Liver (tissue), 9 donors: ENCODE results near the gene VWA7. TPM values are rescaled to one million over a fixed set of nuclear protein-coding genes. Genes with fewer than 3 reads are reported as not detected.
"Not testable (repeated sequence)": the region's sequence is repeated elsewhere in the genome, so short reads cannot be mapped to it uniquely, and the experiment has no call there.

Experiments used
- DNase-seq: peaks from one replicate; pipeline ENCODE4 v3.0.0-alpha.2; 2017; ENCODE audit warnings: low spot score
- H3K27ac ChIP-seq, 2 donors: one replicate each; pipeline ENCODE4 v1.7.0; 2013; ENCODE audit warnings: inconsistent platforms in 2 of 2, low read length in 2 of 2, control low read depth in 1 of 2, low read depth in 1 of 2, mild to moderate bottlenecking in 1 of 2
- H3K27me3 ChIP-seq, 4 donors: one replicate each; pipeline versions ENCODE4 v1.6.1 to v1.7.0; 2013; ENCODE audit warnings: low read length in 3 of 4, inconsistent platforms in 1 of 4, mild to moderate bottlenecking in 1 of 4, moderate library complexity in 1 of 4; ENCODE audit not compliant: control insufficient read depth in 4 of 4, insufficient read depth in 4 of 4
- H3K36me3 ChIP-seq, 4 donors: one replicate each; pipeline versions ENCODE4 v1.6.1 to v1.7.0; 2013; ENCODE audit warnings: low read length in 3 of 4, mild to moderate bottlenecking in 3 of 4, low read depth in 1 of 4, moderate library complexity in 1 of 4; ENCODE audit not compliant: control insufficient read depth in 4 of 4, insufficient read depth in 3 of 4
- H3K4me1 ChIP-seq, 4 donors: one replicate each; pipeline versions ENCODE4 v1.6.1 to v1.7.0; 2013; ENCODE audit warnings: low read length in 3 of 4, mild to moderate bottlenecking in 3 of 4, moderate library complexity in 1 of 4; ENCODE audit not compliant: control insufficient read depth in 4 of 4, insufficient read depth in 4 of 4
- H3K4me3 ChIP-seq, 3 donors: one replicate each; pipeline versions ENCODE4 v1.6.1 to v1.7.0; 2013; ENCODE audit warnings: low read length in 3 of 3, control low read depth in 1 of 3, low read depth in 1 of 3, mild to moderate bottlenecking in 1 of 3
- H3K9ac ChIP-seq, 2 donors: one replicate each; pipeline ENCODE4 v1.7.0; 2013; ENCODE audit warnings: low read length in 2 of 2, mild to moderate bottlenecking in 2 of 2, moderate library complexity in 2 of 2, control low read depth in 1 of 2, low read depth in 1 of 2
- H3K9me3 ChIP-seq, 4 donors: one replicate each; pipeline versions ENCODE4 v1.6.1 to v1.7.0; 2013; ENCODE audit warnings: low read length in 3 of 4; ENCODE audit not compliant: control insufficient read depth in 4 of 4
- ATF3 ChIP-seq: IDR thresholded peaks from 2 replicates; pipeline ENCODE4 v1.6.1; 2016; ENCODE audit warnings: antibody characterized with exemption
- EGR1 ChIP-seq, 2 donors: IDR thresholded peaks; 2 replicates each; pipeline ENCODE4 v1.6.1; 2016 to 2018; ENCODE audit warnings: antibody characterized with exemption in 2 of 2, low read depth in 2 of 2
- GABPA ChIP-seq, 2 donors: IDR thresholded peaks in 1 of 2; conservative IDR thresholded peaks in 1 of 2; 2 replicates each; pipeline ENCODE4 v1.6.1; 2016; ENCODE audit warnings: antibody characterized with exemption in 2 of 2, mild to moderate bottlenecking in 1 of 2, moderate library complexity in 1 of 2
- NR2F2 ChIP-seq: IDR thresholded peaks from 2 replicates; pipeline ENCODE4 v1.6.1; 2016; ENCODE audit warnings: antibody characterized with exemption
- RAD21 ChIP-seq, 2 donors: IDR thresholded peaks; 2 replicates each; pipeline ENCODE4 v1.6.1; 2016; ENCODE audit warnings: antibody characterized with exemption in 2 of 2, mild to moderate bottlenecking in 2 of 2
- REST ChIP-seq: IDR thresholded peaks from 2 replicates; pipeline ENCODE4 v1.6.1; 2016; ENCODE audit warnings: antibody characterized with exemption, mild to moderate bottlenecking
- RXRA ChIP-seq, 2 donors: IDR thresholded peaks; 2 replicates each; pipeline ENCODE4 v1.6.1; 2017 to 2018; ENCODE audit warnings: antibody characterized with exemption in 2 of 2, mild to moderate bottlenecking in 1 of 2
- ZBTB33 ChIP-seq: IDR thresholded peaks from 2 replicates; pipeline ENCODE4 v1.6.1; 2016; ENCODE audit warnings: antibody characterized with exemption
- WGBS: extraction: QIAGEN DNeasy Blood & Tissue Kit; methylation state at CpG from one replicate; pipeline ENCODE4 v1.1.7; 2013; 5-methylcytosine and 5-hydroxymethylcytosine counted together
- polyA plus RNA-seq, 2 donors: library from polyadenylated mRNA; stranded (reverse) in 1 of 2; unstranded in 1 of 2; fragments of 200-250 nt in 1 of 2; fragments of >200 nt in 1 of 2; fragmentation: Nextera tagmentation in 1 of 2; extraction: Ambion mirVana in 1 of 2; gene quantifications; one replicate each; pipeline versions ENCODE4 v1.2.1 to v1.2.3, GENCODE V29; 2013 to 2015
- total RNA-seq, 2 donors: library from RNA; depleted of rRNA; stranded (reverse); fragments of >200 nt; gene quantifications; one replicate each; pipeline ENCODE4 v1.2.3, GENCODE V29; 2014
- TF ChIP-seq, protein P1 (sequence below): fragments of 150-350 bp; IDR thresholded peaks from 2 replicates; pipeline ENCODE4 v1.5.1; 2017; ENCODE audit warnings: improper control_type of control experiment, low read depth, low read length; ENCODE audit not compliant: missing input control
- TF ChIP-seq, protein P2 (sequence below): IDR thresholded peaks from 2 replicates; pipeline ENCODE4 v1.6.1; 2016; ENCODE audit warnings: antibody characterized with exemption
- donor health status: healthy.
- donor health status: healthy.
- donor health status: healthy.
- donor health status: healthy.
- donor health status: healthy.

The VWA7 gene
- total and polyA plus RNA-seq, 4 donors: 0.17 to 2.0 (median 0.92) TPM

- no peak overlapping the region for H3K4me3 ChIP-seq
- no peak for DNase-seq
- H3K4me1 ChIP-seq: peaks cover 2 to 19% (median 7%) of the 10 kb centered on the region in 4 donors
- H3K27ac ChIP-seq: no peak overlapping the region
- WGBS: 75% methylated on average over 4 of the region's 4 CpGs
- TF ChIP-seq, protein P1, sequence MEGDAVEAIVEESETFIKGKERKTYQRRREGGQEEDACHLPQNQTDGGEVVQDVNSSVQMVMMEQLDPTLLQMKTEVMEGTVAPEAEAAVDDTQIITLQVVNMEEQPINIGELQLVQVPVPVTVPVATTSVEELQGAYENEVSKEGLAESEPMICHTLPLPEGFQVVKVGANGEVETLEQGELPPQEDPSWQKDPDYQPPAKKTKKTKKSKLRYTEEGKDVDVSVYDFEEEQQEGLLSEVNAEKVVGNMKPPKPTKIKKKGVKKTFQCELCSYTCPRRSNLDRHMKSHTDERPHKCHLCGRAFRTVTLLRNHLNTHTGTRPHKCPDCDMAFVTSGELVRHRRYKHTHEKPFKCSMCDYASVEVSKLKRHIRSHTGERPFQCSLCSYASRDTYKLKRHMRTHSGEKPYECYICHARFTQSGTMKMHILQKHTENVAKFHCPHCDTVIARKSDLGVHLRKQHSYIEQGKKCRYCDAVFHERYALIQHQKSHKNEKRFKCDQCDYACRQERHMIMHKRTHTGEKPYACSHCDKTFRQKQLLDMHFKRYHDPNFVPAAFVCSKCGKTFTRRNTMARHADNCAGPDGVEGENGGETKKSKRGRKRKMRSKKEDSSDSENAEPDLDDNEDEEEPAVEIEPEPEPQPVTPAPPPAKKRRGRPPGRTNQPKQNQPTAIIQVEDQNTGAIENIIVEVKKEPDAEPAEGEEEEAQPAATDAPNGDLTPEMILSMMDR: no peak
- TF ChIP-seq RAD21 (IDR thresholded peaks at IDR 0.05) (no peak), ATF3 (no peak), ZBTB33 (no peak), REST (no peak), EGR1 (IDR thresholded peaks at IDR 0.05; ENCODE audit: low read depth in 2 of 2) (no peak), NR2F2 (no peak), GABPA (IDR thresholded peaks at IDR 0.05 in 1 of 2, conservative IDR thresholded peaks at IDR 0.05 in 1 of 2) (no peak), RXRA (IDR thresholded peaks at IDR 0.05) (no peak)
- TF ChIP-seq, protein P2, sequence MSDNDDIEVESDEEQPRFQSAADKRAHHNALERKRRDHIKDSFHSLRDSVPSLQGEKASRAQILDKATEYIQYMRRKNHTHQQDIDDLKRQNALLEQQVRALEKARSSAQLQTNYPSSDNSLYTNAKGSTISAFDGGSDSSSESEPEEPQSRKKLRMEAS: no peak
- H3K36me3 ChIP-seq: no peaks in the 10 kb centered on the region
- H3K27me3 ChIP-seq: no peaks in the 10 kb centered on the region
- H3K9ac ChIP-seq: no peak overlapping the region
- H3K9me3 ChIP-seq: no peaks in the 10 kb centered on the region
Measured at GRCh38 chr6:31825553-31825952, 48.4 kb upstream of the VWA7 start.

DNA sequence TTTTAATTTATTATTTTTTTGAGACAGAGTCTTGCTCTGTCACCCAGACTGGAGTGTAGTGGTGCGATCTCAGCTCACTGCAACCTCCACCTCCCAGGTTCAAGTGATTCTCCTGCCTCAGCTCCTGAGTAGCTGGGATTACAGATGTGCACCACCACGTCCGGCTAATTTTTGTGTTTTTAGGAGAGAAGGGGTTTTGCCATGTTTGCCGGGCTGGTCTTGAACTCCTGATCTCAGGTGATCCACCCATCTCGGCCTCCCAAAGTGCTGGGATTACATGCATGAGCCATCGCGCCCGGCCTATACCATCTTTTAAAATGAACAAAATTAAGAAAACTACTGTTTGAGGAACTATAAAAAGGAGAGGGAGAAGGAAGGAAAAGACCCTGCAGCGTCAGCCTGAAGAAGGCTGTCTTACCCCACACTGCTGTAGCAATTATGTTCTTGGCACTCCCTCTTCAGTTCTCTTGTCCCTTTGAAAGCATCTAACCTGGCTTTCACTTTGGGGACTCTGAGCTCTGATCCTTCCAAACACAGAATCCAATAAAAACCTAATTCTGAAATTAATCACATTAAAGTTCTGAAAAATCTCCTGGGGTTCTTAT lies 46.6 kb upstream of the VWA7 start:
- H3K27ac ChIP-seq, H3K36me3 ChIP-seq, H3K9ac ChIP-seq, H3K9me3 ChIP-seq, DNase-seq, H3K4me3 ChIP-seq, H3K27me3 ChIP-seq: not testable (repeated sequence)
- peaks cover 7 to 25% (median 14%) of the 10 kb centered on the region in 4 donors for H3K4me1 ChIP-seq
- WGBS: 92% methylated on average over 9 of the region's 9 CpGs
